Activated naive CD4-positive, alpha-beta T cell treated with Interleukin-2 at 50 U/mL for 16 hours (primary cell): ENCODE data around the gene OR8B12.

Experiments
- DNase-seq: peaks from one replicate; pipeline ENCODE4 v3.0.0-alpha.2; 2020

OR8B12 gene, protein sequence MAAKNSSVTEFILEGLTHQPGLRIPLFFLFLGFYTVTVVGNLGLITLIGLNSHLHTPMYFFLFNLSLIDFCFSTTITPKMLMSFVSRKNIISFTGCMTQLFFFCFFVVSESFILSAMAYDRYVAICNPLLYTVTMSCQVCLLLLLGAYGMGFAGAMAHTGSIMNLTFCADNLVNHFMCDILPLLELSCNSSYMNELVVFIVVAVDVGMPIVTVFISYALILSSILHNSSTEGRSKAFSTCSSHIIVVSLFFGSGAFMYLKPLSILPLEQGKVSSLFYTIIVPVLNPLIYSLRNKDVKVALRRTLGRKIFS

DNA sequence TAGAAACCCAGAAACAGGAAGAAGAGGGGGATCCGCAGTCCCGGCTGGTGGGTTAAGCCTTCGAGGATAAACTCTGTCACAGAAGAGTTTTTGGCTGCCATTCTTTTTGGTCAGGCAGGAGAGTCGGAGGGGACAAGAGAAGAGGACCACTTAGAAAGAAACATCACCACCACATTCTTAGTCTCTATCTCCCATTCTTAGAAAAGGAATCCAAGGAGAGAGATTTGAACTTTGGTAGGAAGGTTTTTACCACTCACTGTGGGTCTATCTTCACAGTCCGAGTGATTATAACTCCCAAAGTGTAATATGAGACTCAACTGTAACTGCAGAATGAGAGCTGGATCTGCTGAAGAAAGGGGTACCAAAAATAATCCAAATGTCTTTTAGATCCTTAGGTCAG lies at the start of gene OR8B12:
TSS of gene OR8B12 (minus strand) at position 101 of the 400 bp plus-strand sequence. CDS start at position 101, 0 bp downstream.
- DNase-seq = no peak

DNA sequence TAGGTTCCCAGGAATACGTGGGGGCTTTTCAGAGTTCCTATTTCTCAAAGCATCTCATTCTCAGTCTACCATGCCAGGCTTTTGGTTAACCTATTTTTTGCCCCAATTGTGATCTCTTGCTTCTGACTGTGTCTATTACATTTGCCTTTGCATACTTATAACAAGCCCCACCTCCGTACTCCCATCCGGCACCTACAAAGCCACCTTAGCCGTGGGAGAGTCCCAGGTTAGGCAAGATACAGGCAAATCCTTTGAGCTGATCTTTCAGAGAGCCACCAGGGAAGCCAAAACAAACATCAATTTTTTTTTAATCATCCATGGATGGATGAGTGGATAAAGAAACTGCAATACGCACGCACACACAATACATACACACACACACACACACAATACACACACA lies 49.2 kb upstream of the OR8B12 start:
- DNase-seq = no peak

DNA sequence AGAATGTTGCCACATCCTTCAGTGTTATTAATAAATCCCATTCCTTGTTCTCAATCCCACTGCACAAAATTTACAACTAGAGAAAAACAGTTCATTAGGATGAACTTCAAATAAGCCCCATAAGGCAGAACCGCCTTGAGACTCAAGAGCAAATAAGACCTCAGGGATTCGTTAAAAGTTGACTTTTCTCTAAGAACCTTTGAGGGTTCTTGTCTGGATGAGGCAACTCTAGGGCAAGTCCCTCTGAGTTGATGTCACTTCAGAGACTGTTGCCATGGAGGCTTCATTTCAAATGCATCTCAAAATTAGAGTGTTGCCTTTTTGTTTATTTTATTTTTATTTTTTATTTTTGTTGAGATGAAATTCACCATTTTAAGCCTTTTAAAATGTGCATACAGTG lies 48.0 kb upstream of the OR8B12 start:
- no peak for DNase-seq

DNA sequence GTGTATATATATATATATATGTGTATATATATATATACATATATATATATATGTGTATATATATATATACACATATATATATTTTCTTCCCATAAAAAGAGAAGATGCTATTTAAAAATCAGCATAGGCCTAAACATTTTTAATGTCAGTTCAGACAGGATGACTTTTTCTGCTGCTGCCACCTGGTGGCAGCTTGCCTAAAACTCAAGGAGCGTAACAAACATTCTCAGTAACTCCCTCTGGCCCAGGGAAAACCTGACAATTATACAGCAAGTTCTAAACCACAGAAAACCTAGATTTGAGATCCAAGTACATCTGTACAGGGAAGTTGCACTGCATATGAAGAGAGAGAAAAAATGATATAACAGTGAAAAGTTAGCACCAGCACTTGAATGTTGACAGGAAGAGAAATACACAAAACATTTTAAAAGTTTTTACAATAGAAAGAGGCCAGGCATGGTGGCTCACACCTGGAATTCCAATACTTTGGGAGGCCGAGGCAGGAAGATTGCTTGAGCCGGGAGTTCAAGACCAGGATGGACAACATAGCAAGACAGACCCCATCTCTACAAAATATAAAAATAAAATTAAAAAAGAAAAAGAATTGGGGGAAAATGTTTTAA lies 42.9 kb upstream of the OR8B12 start:
- peak; percentile 38 for DNase-seq

DNA sequence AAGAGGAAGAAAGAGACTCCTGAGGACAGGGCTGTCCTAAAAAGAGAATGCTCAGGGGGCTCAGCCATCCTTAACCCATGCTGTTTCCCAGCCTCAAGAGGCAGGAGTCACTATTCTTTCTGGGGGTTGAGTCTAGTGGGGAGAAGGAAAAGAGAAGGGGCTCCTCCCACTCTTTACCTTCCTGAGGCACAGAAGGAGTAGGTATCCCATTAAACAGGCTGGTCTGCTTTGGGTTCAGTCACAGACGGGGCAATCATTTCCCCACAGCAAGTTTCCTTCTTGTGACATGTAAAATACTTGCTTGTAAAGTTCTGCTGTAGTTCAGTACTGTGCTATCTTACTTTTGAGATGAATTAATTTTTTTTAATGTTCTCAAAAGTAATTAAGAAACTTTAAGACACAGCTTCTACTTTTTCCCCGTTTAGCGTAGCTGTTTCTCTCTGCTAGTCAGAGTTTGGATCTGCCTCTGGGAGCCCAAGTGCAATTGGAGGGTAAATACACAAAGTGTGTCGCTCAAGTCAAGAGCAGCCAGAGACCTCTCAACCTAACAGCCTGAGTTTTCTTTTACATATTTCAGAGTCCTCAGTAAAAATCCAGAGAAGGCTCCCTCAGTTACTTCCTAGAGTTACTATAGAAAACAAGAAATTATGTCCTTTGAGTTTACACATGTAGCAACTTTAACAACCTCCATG lies 41.4 kb upstream of the OR8B12 start:
- no peak for DNase-seq

DNA sequence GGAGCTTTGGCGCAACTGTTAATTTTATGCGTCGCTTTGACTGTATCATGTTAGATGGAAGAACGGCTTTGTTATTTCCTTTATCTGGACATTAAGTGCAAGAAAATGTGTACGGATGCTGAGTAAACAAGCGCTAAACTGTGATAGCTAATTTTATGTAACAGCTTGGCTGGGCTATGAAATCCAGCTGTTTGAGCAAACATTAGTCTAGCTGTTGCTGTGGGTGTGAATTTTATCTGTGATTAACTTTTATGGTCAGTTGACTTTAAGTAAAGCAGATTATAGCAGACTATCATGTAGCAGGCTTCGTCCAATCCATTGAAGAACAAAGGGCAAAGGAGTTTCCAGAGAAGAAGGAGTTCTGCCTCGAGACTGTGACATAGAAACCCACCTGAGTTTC lies 40.3 kb upstream of the OR8B12 start:
- DNase-seq = no peak

DNA sequence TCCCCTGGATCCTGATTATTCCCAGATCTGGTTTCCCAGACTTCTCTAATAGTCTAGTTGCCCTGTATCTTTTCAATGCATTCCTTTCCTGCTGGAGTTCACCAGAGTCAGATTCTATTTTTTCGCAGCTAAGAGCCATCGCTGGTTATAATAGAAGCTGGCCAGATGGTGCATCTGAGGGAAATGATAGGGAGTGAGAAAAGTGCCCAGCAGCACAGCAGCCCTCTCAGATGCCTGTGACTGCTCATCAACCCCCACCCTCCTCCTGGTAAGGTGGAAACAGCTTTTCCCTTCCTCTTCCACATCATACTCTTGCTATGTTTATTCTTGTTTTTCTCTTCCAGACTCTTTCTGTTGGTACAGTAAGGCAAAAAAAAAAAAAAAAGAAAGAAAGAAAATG lies 39.1 kb upstream of the OR8B12 start:
- no peak for DNase-seq

DNA sequence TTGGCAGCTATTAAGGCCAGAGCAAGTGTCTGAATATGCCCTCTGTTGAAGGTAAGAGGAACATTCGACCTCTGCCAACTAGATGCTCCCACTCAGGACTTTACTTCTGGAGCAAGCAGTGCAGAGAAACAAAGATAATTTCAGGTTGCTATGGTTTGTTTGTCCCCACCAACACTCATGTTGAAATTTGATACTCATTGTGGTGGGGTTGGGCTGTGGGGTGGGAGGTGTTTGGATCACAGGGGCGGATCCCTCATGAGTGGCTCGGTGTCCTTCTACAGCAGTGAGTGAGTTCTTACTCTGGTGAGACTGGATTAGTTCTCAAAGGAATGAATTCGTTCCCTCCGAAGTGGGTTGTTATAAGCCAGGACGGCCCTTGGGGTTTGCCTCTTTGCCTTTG lies 38.4 kb upstream of the OR8B12 start:
- no peak for DNase-seq

DNA sequence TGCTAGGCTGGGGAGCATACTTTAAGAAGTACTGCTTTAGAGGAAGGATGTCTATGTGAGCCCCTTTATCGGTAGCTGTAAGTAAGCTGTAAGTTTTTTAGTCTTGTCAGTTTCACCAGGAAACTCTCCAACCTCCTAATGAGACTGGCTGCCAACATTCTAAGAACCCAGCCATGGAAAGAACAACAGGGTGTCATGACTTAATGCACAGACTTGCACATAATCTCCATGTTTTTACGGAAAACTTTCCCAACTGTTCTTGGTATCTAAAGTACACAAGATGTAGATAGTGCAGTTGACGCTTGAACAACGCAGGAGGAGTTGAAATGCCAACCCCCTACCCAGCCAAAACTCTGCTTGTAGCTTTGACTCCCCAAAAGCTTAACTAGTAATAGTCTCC lies 35.3 kb upstream of the OR8B12 start:
- DNase-seq = no peak

DNA sequence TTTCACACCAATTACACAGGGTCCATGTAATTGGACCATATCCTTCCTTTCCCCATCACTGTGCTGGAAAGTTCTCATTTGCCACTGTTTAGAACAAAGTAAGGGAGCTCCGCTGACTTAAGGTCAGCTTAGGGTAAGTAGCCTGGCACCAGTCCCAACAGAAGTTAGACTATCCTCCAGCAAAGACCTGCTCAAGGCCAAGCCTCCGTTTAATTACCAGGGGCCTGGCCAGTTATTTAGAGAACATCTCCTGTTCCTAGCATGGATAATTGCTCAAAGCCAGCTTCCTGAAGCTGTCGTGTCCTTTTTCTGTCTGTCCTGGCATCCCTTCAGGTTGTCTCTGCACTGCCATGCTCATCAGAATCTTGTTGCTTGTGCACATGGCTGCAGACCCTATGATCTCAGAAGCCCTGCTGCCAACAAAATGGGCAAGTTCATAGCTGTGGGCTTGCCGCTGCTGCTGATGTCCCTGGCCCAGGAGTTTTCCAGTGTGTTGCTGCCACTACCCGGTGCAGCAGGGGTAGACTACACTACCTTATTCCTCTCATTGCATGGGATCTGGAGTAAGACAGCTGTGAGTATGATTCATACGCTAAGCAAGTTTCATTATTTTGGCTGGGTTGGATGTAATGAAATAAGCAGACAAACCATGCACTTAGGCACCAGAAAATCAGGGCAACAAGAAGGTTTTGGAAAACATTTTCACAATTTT lies 34.4 kb upstream of the OR8B12 start:
- no peak for DNase-seq

DNA sequence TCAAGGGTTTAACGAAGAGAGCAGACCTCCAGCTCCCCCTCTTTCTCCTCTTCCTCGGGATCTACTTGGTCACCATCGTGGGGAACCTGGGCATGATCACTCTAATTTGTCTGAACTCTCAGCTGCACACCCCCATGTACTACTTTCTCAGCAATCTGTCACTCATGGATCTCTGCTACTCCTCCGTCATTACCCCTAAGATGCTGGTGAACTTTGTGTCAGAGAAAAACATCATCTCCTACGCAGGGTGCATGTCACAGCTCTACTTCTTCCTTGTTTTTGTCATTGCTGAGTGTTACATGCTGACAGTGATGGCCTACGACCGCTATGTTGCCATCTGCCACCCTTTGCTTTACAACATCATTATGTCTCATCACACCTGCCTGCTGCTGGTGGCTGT lies 26.7 kb upstream of the OR8B12 start:
- no peak for DNase-seq

DNA sequence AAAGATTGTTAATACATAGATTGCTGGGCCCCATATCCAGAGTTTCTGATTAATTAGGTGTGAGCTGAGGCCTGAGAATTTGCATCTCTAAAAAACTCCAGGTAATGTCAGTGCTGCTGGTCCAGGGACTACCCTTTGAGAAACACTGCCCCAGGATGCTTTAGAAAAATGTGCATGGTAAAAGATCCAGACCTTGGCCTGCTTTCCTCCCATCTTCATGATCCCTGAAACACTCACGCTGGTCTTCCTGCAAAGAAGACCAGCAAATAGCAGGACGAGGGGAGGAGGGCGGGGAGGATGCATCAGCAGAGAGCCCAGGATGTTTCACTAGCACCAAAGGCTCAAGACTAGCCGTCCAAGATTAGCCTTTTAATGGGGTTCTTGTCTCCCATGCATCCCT lies 26.2 kb upstream of the OR8B12 start, which contains the start of gene OR8A1:
TSS of gene OR8A1 (plus strand) at position 301 of the 400 bp plus-strand sequence. CDS start 123 bp downstream, outside the sequence.
- no peak for DNase-seq

DNA sequence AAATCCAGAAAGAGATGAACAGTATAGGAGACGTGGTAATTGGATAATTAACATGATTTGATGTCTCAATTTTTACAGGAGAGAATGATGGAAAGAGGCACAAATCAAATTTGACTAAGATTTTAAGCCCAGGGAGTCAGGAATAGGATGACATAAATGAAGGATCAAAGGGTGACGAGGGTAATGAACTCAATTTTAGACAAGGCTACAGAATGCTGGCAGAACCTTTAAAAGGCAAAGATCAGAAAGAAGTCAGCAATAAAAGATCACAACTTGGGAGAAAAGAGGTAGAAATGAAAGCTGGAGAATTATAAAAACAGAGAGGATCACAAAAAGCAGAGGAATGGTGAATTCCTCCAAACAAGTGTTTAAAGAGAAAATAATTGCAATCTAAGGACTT lies 13.4 kb upstream of the OR8B12 start:
- DNase-seq = no peak

DNA sequence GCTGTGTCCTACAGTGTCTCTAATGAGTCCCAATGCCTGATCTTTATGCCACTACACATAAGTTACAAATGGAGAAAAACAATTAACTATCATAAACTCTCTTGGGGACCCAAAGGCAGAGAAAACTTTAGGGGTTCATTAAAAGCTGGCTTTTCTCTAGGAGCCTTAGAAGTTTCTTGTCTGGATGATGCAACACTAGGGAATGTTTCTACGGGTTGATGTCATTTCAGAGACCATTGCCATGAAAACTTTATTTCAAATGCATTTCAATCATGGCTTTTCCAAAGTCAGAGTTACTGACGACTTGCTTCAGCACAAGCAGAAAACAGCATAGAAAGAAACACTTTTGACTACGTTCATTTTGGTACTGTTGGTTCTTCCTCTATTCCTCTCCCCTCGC lies 8.5 kb upstream of the OR8B12 start:
- no peak for DNase-seq

DNA sequence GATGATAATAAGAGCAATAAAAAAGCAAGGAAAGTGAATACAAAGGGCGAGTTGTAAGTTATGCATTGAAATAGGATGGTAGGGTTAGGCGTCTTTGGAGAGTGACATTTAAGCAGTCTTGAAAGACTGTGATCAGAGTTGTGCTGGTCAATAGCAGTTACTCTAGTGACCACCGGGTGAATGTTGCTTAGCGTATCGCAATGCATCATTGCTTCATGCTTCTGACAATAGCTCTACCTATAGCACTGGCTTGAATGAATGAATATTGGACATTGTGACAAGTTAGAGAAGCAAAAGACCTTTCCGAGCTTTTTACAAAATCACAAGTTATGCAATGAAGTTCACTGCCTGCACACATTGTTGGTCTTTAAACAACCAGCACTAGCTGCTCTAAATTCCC lies 7.7 kb upstream of the OR8B12 start:
- DNase-seq = no peak

DNA sequence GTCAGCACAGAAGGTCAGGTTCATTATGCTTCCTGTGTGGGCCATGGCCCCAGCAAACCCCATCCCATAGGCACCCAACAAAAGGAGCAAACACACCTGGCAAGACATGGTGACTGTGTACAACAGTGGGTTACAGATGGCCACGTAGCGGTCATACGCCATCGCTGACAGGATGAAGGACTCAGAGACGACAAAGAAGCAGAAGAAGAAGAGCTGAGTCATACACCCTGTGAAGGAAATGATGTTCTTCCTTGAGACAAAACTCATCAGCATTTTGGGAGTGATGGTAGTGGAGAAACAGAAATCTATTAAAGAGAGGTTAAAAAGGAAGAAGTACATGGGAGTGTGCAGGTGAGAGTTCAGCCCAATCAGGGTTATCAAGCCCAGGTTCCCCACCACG lies 309 bp downstream of the OR8B12 start:
- no peak for DNase-seq

DNA sequence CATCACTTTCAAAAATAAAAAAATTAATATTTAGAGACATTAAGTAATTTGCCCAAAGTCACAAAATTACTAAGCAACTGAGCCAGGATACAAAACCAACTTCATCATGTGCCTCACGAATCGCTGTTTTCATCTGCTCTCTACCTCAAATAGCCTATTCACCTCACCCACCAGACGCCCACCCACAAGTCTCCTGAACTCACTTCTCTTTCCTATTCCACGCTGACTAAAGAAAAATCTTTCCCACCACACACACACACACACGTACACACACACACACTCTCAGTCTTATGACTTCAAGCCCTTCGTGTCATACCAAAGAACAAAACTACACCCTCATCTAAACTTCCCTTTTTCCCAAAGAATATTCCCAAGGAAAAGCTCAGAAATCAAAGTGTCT lies 2.2 kb downstream of the OR8B12 start:
- DNase-seq = no peak

DNA sequence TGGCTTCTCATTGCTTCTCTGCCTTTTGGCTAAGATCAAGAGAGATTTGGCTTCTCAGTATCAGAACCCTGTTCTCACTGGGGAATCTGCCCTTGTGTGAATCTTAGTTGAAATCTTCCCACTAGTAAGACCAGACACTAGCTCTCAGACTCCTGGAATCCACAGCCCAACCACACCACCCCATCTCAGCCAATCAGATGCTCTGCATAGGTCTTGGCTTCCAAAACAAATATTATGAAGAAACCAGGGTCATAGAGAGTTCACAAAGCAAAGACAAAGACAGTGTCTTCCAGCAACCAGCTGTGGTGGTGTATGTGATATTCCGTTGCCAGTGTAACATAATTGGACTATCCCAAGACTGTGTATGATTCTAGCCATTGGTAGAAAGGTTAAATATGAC lies 5.4 kb downstream of the OR8B12 start:
- DNase-seq = no peak

DNA sequence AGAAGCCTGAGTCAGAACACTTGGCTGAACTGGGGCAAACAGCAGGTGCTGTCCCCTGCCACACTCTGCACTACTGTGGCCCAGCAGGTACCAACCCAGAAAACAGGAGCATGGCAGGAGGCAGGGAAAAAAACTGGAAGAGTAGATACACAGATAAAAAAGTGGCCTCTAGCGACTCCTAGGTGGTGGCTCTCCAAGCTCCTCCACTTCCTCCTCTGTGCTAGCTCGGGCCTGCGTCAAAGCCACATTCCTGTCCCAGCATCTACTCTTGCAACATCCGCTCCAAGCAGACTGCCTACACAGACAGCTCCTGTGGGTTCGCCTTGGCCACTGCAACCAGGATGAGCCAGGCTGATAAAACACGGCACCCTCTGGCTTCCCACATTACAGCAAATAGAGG lies 6.9 kb downstream of the OR8B12 start:
- no peak for DNase-seq

DNA sequence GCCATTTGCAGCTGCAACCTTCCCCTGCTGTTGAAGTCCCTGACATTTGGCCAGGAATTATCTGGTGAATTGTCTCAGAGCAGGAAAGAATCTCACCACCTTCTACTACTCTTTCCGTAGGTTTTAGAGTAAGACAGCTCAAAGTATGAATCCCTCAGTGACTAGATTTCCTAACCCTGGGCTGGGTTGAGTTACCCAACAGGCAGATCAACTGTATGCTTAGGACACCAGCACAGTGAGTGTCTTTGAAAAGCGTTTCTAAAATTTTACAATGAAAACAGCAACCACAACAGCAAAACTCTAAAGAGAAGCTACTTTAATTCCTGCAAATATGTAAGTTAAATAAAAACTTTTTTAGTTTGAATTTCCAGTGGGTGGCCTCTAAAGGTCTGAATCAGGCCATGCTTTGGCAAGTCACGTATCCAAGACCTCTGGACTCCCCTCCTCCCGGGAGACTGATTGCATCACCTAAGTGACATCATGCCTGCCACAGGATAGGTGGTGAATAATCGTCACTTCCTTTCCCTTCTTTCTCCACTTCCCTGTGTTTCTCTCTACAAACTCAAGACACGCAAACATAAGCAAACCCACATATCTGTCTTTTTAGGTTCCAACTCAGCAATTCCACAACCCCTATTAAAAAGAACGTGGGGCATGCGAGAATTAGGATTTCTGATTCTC lies 7.8 kb downstream of the OR8B12 start:
- no peak for DNase-seq

DNA sequence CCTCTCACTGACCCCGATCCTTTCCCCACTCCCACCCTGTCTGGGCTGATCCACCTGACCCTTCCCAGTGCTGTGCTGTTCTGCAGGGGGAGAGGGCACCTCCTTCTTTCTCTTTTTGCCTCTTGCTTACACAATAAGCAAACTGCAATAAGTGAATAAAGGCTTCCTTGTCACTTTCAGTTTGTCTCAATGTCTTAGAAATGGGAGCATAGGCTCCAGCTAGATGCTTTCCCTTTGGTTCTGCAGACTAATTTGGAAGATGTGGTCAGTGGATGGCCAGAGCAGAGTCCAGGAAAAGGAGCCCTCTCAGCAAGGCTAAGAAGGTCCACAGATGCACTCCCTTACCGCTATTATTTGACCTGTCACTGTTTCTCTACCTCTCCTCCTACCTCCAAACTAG lies 9.4 kb downstream of the OR8B12 start:
- DNase-seq = no peak

DNA sequence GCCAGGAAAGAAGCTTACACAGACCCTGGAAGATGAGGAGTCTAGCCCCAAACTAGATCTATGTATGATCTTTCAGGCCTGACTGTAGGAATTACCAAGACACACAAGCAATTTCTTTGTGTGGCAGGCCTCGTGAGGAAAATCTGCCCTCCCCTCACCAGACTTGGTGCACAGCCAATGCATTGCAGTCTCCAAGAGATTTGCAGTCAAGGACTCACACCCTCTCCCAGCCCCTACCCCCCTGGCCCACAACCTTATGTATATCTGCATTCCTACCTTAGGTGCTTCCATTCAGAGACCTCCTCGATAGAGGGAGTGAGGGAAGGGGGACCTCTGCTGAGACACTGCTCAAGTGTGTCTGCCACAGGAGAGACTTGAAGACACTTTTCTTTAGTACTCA lies 9.8 kb downstream of the OR8B12 start:
- no peak for DNase-seq

DNA sequence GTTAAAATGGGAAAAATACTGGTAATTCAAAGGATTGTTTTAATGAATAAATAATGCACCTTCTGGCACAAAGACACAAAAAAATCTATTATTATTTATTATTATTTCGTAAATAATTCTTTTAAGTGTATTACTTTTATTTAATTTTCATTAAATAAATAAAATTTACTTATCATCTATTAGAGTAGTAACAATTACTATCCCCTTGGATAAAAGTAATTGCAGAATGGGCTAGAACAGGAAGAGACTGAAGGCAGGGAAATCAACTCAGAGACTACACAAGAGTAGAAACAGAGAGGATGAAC lies 23.0 kb downstream of the OR8B12 start:
- no peak for DNase-seq
